Activated B cell treated with CpG ODN at 0.5 μM for 24 hours (primary cell): ENCODE measurements around the gene KLHL3. TPM values are rescaled to one million over a fixed set of nuclear protein-coding genes. Genes with fewer than 3 reads are reported as not detected.

ENCODE experiments used
- ATAC-seq: fragments of 200-7000 bp; cut with Tn5 transposase; one replicate; pipeline ENCODE4 v1.10.0; 2021; ENCODE audit warnings: low read depth, mild to moderate bottlenecking, moderate library complexity
- CTCF ChIA-PET: fragments of 350-600 bp; sonication (Branson Sonifier 250); formaldehyde crosslinking; loops from one replicate; lab custom pipeline; 2021; ENCODE audit warnings: antibody characterized with exemption; lab: Charles Lee
- POLR2A ChIA-PET: fragments of 350-600 bp; sonication (Branson Sonifier 250); formaldehyde crosslinking; loops from one replicate; lab custom pipeline; 2021; ENCODE audit warnings: antibody characterized with exemption; lab: Charles Lee
- DNase-seq: peaks from one replicate; pipeline ENCODE4 v3.0.0; 2022
- H3K27ac Mint-ChIP-seq: one replicate; pipeline ENCODE4 v1.8.0; 2020; ENCODE audit warnings: mixed read lengths
- H3K27me3 Mint-ChIP-seq: one replicate; pipeline ENCODE4 v1.8.0; 2021; ENCODE audit warnings: mixed read lengths
- H3K36me3 Mint-ChIP-seq: one replicate; pipeline ENCODE4 v1.8.0; 2021; ENCODE audit warnings: low read depth, mixed read lengths
- H3K4me1 Mint-ChIP-seq: one replicate; pipeline ENCODE4 v1.8.0; 2021; ENCODE audit warnings: mixed read lengths
- H3K4me3 Mint-ChIP-seq: one replicate; pipeline ENCODE4 v1.8.0; 2020; ENCODE audit warnings: mild to moderate bottlenecking, mixed read lengths
- H3K9me3 Mint-ChIP-seq: one replicate; pipeline ENCODE4 v1.8.0; 2020; ENCODE audit warnings: mixed read lengths
- CTCF ChIP-seq: fragments of 200-600 bp; IDR thresholded peaks from one replicate; pipeline ENCODE4 v1.8.0; 2022; ENCODE audit warnings: antibody characterized with exemption, mild to moderate bottlenecking
- intact Hi-C: fragments of 100-400 bp; cut with micrococcal nuclease; formaldehyde crosslinking; loops from one replicate; pipeline ENCODE4 v1.15.1; 2024
- total RNA-seq: library from RNA; stranded (reverse); gene quantifications from 2 replicates; pipeline ENCODE4 v1.2.3, GENCODE V29; 2022

Gene KLHL3
- total RNA-seq, 1 donor from 2014 or later = 5.9 TPM

- TF ChIP-seq CTCF = peak; percentile 63
- intact Hi-C loops = loop anchor here (1.0 kb wide), 3 partner anchors 114 to 504 kb away; no protein-coding TSS in a partner anchor
- ChIA-PET CTCF (interaction anchor here (0.6 to 4.2 kb wide), 16 partner anchors 9 to 510 kb away, joined by 3 to 73 read pairs (median 4); partner anchors contain the start of gene NME5), POLR2A (interaction anchor here (0.6 to 1.0 kb wide), 3 partner anchors 125 to 947 kb away, joined by 3 to 9 read pairs (median 3); no protein-coding TSS in a partner anchor)
- Mint-ChIP-seq H3K9me3 (no peaks in the 10 kb centered on the region), H3K36me3 (no peaks in the 10 kb centered on the region), H3K27me3 (no peaks in the 10 kb centered on the region), H3K4me3 (no peak overlapping the region), H3K4me1 (no peaks in the 10 kb centered on the region), H3K27ac (no peak overlapping the region)
- ATAC-seq (peak; percentile 65), DNase-seq (no peak)
Measured at GRCh38 chr5:137629646-137630045, 106.2 kb downstream of the KLHL3 start.

- ChIA-PET CTCF (interaction anchor here (1.0 to 3.6 kb wide), 2 partner anchors 114 to 441 kb away, joined by 4 to 25 read pairs; no protein-coding TSS in a partner anchor), POLR2A (no interaction called here)
- DNase-seq (no peak), ATAC-seq (no peak)
- intact Hi-C loops = no loop called here
- H3K4me1 Mint-ChIP-seq = peaks cover 2% of the 10 kb centered on the region
- no peaks in the 10 kb centered on the region for H3K36me3 Mint-ChIP-seq
- H3K4me3 Mint-ChIP-seq = no peak overlapping the region
- TF ChIP-seq CTCF = no peak
- no peaks in the 10 kb centered on the region for H3K9me3 Mint-ChIP-seq
- H3K27me3 Mint-ChIP-seq = no peaks in the 10 kb centered on the region
- H3K27ac Mint-ChIP-seq = no peak overlapping the region
Measured at GRCh38 chr5:137627706-137628105, 108.2 kb downstream of the KLHL3 start.

GRCh38 chr5:137627293-137627692 lies 108.6 kb downstream of the KLHL3 start:
- H3K27me3 Mint-ChIP-seq = no peaks in the 10 kb centered on the region
- ChIA-PET POLR2A (no interaction called here), CTCF (interaction anchor here (1.0 kb wide), 1 partner anchor 115 kb away, joined by 4 read pairs; no protein-coding TSS in a partner anchor)
- ATAC-seq = no peak
- intact Hi-C loops = no loop called here
- no peaks in the 10 kb centered on the region for H3K9me3 Mint-ChIP-seq
- peaks cover 5% of the 10 kb centered on the region for H3K4me1 Mint-ChIP-seq
- H3K27ac Mint-ChIP-seq = no peak overlapping the region
- no peak for DNase-seq
- H3K4me3 Mint-ChIP-seq = no peak overlapping the region
- TF ChIP-seq CTCF = no peak
- H3K36me3 Mint-ChIP-seq = no peaks in the 10 kb centered on the region

GRCh38 chr5:137624786-137625349 lies 111.0 kb downstream of the KLHL3 start:
- peaks cover 5% of the 10 kb centered on the region for H3K4me1 Mint-ChIP-seq
- ChIA-PET POLR2A (interaction anchor here (0.5 kb wide), 1 partner anchor 127 kb away, joined by 5 read pairs; no protein-coding TSS in a partner anchor), CTCF (no interaction called here)
- DNase-seq (no peak), ATAC-seq (no peak)
- no peak for TF ChIP-seq CTCF
- H3K9me3 Mint-ChIP-seq = no peaks in the 10 kb centered on the region
- no peak overlapping the region for H3K27ac Mint-ChIP-seq
- no peaks in the 10 kb centered on the region for H3K27me3 Mint-ChIP-seq
- no peak overlapping the region for H3K4me3 Mint-ChIP-seq
- intact Hi-C loops = no loop called here
- H3K36me3 Mint-ChIP-seq = peaks cover 2% of the 10 kb centered on the region

- CTCF ChIA-PET = no interaction called here
- POLR2A ChIA-PET = no interaction called here
- intact Hi-C loops = no loop called here
- ATAC-seq (no peak), DNase-seq (no peak)
- no peak for TF ChIP-seq CTCF
- Mint-ChIP-seq H3K4me1 (peaks cover 5% of the 10 kb centered on the region), H3K4me3 (no peak overlapping the region), H3K27me3 (no peaks in the 10 kb centered on the region), H3K27ac (no peak overlapping the region), H3K36me3 (peaks cover 2% of the 10 kb centered on the region), H3K9me3 (no peaks in the 10 kb centered on the region)
Measured at GRCh38 chr5:137622850-137623249, 113.0 kb downstream of the KLHL3 start.
